ENCODE data around the gene BANF2. TPM values are rescaled to one million over a fixed set of nuclear protein-coding genes. Genes with fewer than 3 reads are reported as not detected.

Gene BANF2
- total RNA-seq, result not detected
- long read RNA-seq, result 0 reads

DNA sequence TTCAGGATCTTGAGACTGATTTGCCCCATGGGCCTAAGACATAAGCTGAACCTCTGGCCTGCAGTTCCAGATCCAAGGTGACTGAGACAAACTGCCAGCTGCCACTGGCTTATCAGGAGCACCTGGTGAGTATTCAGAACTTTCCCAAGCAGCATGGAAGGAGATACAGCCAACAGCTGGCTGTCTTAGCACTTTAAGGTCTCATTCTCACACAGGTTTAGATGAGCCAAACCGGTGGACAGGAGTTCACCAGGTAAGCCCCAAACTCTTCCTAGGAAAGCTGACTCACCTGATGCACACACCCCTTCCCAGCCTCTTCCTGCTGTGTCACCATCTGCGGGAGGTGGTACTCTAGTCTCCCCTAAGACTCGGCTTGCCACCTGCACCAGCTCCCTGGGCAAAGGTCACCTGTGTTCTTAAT lies at the start of gene BANF2:
Gene BANF2, plus strand, starts transcription at position 36 of the 421 bp plus-strand sequence. CDS start 25,060 bp downstream, outside the sequence.
- H3K27me3 ChIP-seq, result no peaks in the 10 kb centered on the region
- ATAC-seq, result no peak
- WGBS (ENCODE audit: insufficient coverage, low coverage, low lambda C conversion rate, missing lambda C conversion rate), result 79% methylated on average over 2 of the region's 3 CpGs
- no peaks in the 10 kb centered on the region for H3K9me3 ChIP-seq
- no peaks in the 10 kb centered on the region for H3K36me3 ChIP-seq
- intact Hi-C loops (cut with DNase I), result no loop called here
- no peak within 1 kb of the TSS for H3K4me3 ChIP-seq
- DNase-seq, result no peak
- no peak within 1 kb of the TSS for H3K27ac ChIP-seq
- no peaks in the 10 kb centered on the region for H3K4me1 ChIP-seq
- TF ChIP-seq CTCF (IDR thresholded peaks at IDR 0.05), result no peak
- TF ChIP-seq POLR2A (IDR thresholded peaks at IDR 0.05), result no peak

- Histone ChIP-seq H3K27ac (peak overlapping the region in 1 of 3 donors; percentile 13), H3K27me3 (no peaks in the 10 kb centered on the region), H3K9me3 (no peaks in the 10 kb centered on the region), H3K4me3 (no peak overlapping the region), H3K36me3 (peaks cover 0 to 16% (median 0%) of the 10 kb centered on the region in 4 donors), H3K4me1 (peaks cover 0 to 68% (median 38%) of the 10 kb centered on the region in 4 donors)
- DNase-seq, result peak in 2 of 3 donors; percentile 62 to 66
- TF ChIP-seq POLR2A (IDR thresholded peaks at IDR 0.05) (no peak), CTCF (IDR thresholded peaks at IDR 0.05) (no peak)
- intact Hi-C loops (cut with DNase I), result no loop called here
- peak; percentile 12 to 47 (median 31) for ATAC-seq
- 37% methylated on average over 10 of the region's 12 CpGs for WGBS (ENCODE audit: insufficient coverage, low coverage, low lambda C conversion rate, missing lambda C conversion rate)
Observed at GRCh38 chr20:17650301-17651128, 49.3 kb upstream of the BANF2 start.

- intact Hi-C loops (cut with DNase I), result no loop called here
- ATAC-seq (peak in 1 of 4 donors; percentile 32), DNase-seq (peak in 1 of 3 donors; percentile 27)
- Histone ChIP-seq H3K27me3 (no peaks in the 10 kb centered on the region), H3K4me3 (no peak overlapping the region), H3K36me3 (peaks cover 0 to 23% (median 3%) of the 10 kb centered on the region in 4 donors), H3K9me3 (no peaks in the 10 kb centered on the region), H3K27ac (peak overlapping the region in 1 of 3 donors; percentile 13), H3K4me1 (peaks cover 0 to 65% (median 34%) of the 10 kb centered on the region in 4 donors)
- 46% methylated on average over 11 of the region's 11 CpGs for WGBS (ENCODE audit: insufficient coverage, low coverage, low lambda C conversion rate, missing lambda C conversion rate)
- TF ChIP-seq POLR2A (IDR thresholded peaks at IDR 0.05) (no peak), CTCF (IDR thresholded peaks at IDR 0.05) (no peak)
Observed at GRCh38 chr20:17651129-17651759, 48.5 kb upstream of the BANF2 start.

DNA sequence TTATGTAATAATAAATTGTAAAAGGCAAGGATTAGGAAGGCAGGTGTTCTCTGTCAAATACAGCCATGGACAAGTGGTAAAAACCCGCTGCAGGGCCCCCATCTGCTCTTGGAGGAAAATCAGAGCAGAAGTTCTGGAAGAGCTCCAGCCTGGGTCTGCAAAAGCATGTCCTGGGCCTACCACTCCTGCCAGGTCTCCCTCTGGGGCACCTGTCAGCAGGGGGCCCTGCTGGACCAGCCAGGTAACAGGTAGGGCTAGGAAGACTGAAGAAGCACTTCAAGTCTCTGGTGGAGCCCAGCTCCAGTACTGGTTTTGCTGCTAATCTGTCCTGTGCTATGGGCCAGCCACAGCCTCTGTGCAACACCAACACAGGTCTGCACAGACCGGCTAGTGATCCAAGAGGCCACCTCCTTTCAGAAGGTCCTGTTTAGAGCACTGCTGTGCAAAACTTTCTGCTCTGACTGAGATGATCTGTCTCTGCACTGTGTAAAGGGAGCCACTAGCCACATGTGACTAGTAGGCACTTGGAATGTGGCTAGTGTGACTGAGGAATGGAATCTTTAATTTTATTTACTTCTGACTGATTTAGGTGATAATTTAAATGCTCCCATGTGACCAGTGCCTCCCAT lies 47.9 kb upstream of the BANF2 start:
- H3K27me3 ChIP-seq, result no peaks in the 10 kb centered on the region
- H3K4me1 ChIP-seq, result peaks cover 0 to 58% (median 29%) of the 10 kb centered on the region in 4 donors
- no peaks in the 10 kb centered on the region for H3K9me3 ChIP-seq
- H3K36me3 ChIP-seq, result peaks cover 0 to 23% (median 3%) of the 10 kb centered on the region in 4 donors
- H3K4me3 ChIP-seq, result no peak overlapping the region
- DNase-seq (peak in 1 of 3 donors; percentile 45), ATAC-seq (peak in 3 of 4 donors; percentile 3 to 16 (median 11))
- H3K27ac ChIP-seq, result no peak overlapping the region
- TF ChIP-seq CTCF (IDR thresholded peaks at IDR 0.05) (peak in 2 of 4 donors; percentile 12 to 22), POLR2A (IDR thresholded peaks at IDR 0.05) (no peak)
- WGBS (ENCODE audit: insufficient coverage, low coverage, low lambda C conversion rate, missing lambda C conversion rate), result 71% methylated on average over 1 of the region's 2 CpGs
- intact Hi-C loops (cut with DNase I), result no loop called here
